ENCODE measurements around the gene METTL27.

DNA sequence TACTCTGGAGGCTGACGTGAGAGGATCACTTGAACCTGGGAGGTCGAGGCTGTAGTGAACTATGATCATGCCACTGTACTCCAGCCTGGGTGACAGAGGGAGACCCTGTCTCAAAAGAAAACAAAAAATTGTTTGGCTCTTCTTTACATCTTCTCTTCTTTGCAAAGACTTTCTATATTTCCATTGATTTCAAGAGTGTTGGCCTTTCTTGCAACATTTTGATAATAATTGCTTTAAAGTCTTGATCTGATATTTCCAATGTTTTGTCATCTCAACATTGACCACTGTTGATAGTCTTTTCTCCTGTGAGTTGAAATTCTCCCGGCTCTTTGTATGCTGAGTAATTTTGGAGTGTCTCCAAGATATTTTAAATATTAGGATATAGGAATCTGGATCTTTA lies 29.3 kb downstream of the METTL27 start:
- TF ChIP-seq, protein P1, sequence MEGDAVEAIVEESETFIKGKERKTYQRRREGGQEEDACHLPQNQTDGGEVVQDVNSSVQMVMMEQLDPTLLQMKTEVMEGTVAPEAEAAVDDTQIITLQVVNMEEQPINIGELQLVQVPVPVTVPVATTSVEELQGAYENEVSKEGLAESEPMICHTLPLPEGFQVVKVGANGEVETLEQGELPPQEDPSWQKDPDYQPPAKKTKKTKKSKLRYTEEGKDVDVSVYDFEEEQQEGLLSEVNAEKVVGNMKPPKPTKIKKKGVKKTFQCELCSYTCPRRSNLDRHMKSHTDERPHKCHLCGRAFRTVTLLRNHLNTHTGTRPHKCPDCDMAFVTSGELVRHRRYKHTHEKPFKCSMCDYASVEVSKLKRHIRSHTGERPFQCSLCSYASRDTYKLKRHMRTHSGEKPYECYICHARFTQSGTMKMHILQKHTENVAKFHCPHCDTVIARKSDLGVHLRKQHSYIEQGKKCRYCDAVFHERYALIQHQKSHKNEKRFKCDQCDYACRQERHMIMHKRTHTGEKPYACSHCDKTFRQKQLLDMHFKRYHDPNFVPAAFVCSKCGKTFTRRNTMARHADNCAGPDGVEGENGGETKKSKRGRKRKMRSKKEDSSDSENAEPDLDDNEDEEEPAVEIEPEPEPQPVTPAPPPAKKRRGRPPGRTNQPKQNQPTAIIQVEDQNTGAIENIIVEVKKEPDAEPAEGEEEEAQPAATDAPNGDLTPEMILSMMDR (conservative IDR thresholded peaks at IDR 0.05), result no peak
- no peak for TF ChIP-seq ZFX (IDR thresholded peaks at IDR 0.05)
